B cell (primary cell): Measurements from ENCODE around the gene CPT1A. TPM values are rescaled to one million over a fixed set of nuclear protein-coding genes. Genes with fewer than 3 reads are reported as not detected.
"Not testable (repeated sequence)": the region's sequence is repeated elsewhere in the genome, so short reads cannot be mapped to it uniquely, and the experiment has no call there.

ENCODE experiments used
- ATAC-seq: fragments of 200-7000 bp; cut with Tn5 transposase; one replicate; pipeline ENCODE4 v1.10.0; 2021; ENCODE audit warnings: low read depth, mild to moderate bottlenecking, moderate number of reproducible peaks, moderate library complexity
- CTCF ChIA-PET: fragments of 350-600 bp; sonication (Branson Sonifier 250); formaldehyde crosslinking; loops from one replicate; lab custom pipeline; 2021; ENCODE audit warnings: antibody characterized with exemption, inconsistent platforms; lab: Charles Lee
- POLR2A ChIA-PET: fragments of 350-600 bp; sonication (Branson Sonifier 250); formaldehyde crosslinking; loops from one replicate; lab custom pipeline; 2021; ENCODE audit warnings: antibody characterized with exemption; lab: Charles Lee
- DNase-seq: peaks from one replicate; pipeline ENCODE4 v3.0.0; 2013
- H2AFZ ChIP-seq: 2 replicates; pipeline ENCODE4 v1.6.1; 2012; ENCODE audit warnings: mild to moderate bottlenecking, low read depth, low read length; ENCODE audit not compliant: insufficient read depth, poor library complexity, severe bottlenecking
- H3K27ac ChIP-seq, 2 donors: 1 replicate in 1 of 2; 2 replicates in 1 of 2; pipeline ENCODE4 v1.5.1; 2012 to 2013; ENCODE audit warnings: low read length in 2 of 2, mild to moderate bottlenecking in 2 of 2, moderate library complexity in 1 of 2
- H3K27me3 ChIP-seq, 4 experiments: fragments of 200-600 bp in 1 of 4; sonication (generic) in 1 of 4; replicated peaks in 1 of 4; 1 replicate in 2 of 4; 2 replicates in 2 of 4; pipeline versions ENCODE4 v1.6.1 to v1.7.0; 2013 to 2016; ENCODE audit warnings: low read length in 3 of 4, mild to moderate bottlenecking in 2 of 4, mixed read lengths in 1 of 4, moderate library complexity in 1 of 4; ENCODE audit not compliant: insufficient read depth in 4 of 4, control insufficient read depth in 3 of 4; ENCODE audit errors: control extremely low read depth in 1 of 4
- H3K36me3 ChIP-seq, 2 experiments: replicated peaks in 1 of 2; 1 replicate in 1 of 2; 2 replicates in 1 of 2; pipeline versions ENCODE4 v1.6.1 to v1.7.1; 2013; ENCODE audit warnings: low read length in 1 of 2; ENCODE audit not compliant: insufficient read depth in 2 of 2, control insufficient read depth in 1 of 2; ENCODE audit errors: control extremely low read depth in 1 of 2, extremely low read depth in 1 of 2
- H3K4me1 ChIP-seq, 2 donors: fragments of 200-600 bp in 1 of 2; sonication (generic) in 1 of 2; 1 replicate in 1 of 2; 2 replicates in 1 of 2; pipeline versions ENCODE4 v1.5.1 to v1.6.1; 2013 to 2017; ENCODE audit warnings: low read length in 2 of 2; ENCODE audit not compliant: control insufficient read depth in 2 of 2, insufficient read depth in 2 of 2
- H3K4me2 ChIP-seq: replicated peaks from 2 replicates; pipeline ENCODE3; 2012; ENCODE audit warnings: mild to moderate bottlenecking, low read depth, low read length; ENCODE audit not compliant: poor library complexity, severe bottlenecking
- H3K4me3 ChIP-seq, 5 experiments: fragments of 200-600 bp in 1 of 5; sonication (generic) in 1 of 5; 1 replicate in 3 of 5; 2 replicates in 2 of 5; pipeline versions ENCODE4 v1.5.1 to v1.7.0; 2011 to 2016; ENCODE audit warnings: low read length in 4 of 5, mild to moderate bottlenecking in 4 of 5, low read depth in 2 of 5, control low read depth in 1 of 5, moderate library complexity in 1 of 5; ENCODE audit not compliant: insufficient read depth in 1 of 5; ENCODE audit errors: control extremely low read depth in 1 of 5, extremely low read depth in 1 of 5
- H3K79me2 ChIP-seq: fragments of 200-600 bp; sonication (generic); one replicate; pipeline ENCODE4 v1.6.0; 2016; ENCODE audit warnings: low read length; ENCODE audit not compliant: control insufficient read depth, insufficient read depth
- H3K9ac ChIP-seq: fragments of 200-600 bp; sonication (generic); 2 replicates; pipeline ENCODE4 v1.6.1; 2017; ENCODE audit warnings: mild to moderate bottlenecking, low read length, moderate library complexity
- H3K9me3 ChIP-seq, 3 donors: one replicate each; pipeline versions ENCODE4 v1.6.1 to v1.7.1; 2013; ENCODE audit warnings: low read length in 2 of 3; ENCODE audit not compliant: control insufficient read depth in 2 of 3, insufficient read depth in 1 of 3; ENCODE audit errors: control extremely low read depth in 1 of 3
- H4K20me1 ChIP-seq: 2 replicates; pipeline ENCODE4 v1.6.0; 2012; ENCODE audit warnings: mild to moderate bottlenecking, low read length; ENCODE audit not compliant: insufficient read depth, control insufficient read depth, poor library complexity, severe bottlenecking
- H3K27ac Mint-ChIP-seq: one replicate; pipeline ENCODE4 v1.8.0; 2021; ENCODE audit warnings: mixed read lengths
- H3K27me3 Mint-ChIP-seq: one replicate; pipeline ENCODE4 v1.8.0; 2021; ENCODE audit warnings: mixed read lengths
- H3K4me1 Mint-ChIP-seq: one replicate; pipeline ENCODE4 v1.8.0; 2021; ENCODE audit warnings: mixed read lengths
- H3K4me3 Mint-ChIP-seq: one replicate; pipeline ENCODE4 v1.8.0; 2021; ENCODE audit warnings: mixed read lengths
- H3K9me3 Mint-ChIP-seq: one replicate; pipeline ENCODE4 v1.8.0; 2022; ENCODE audit warnings: mixed read lengths; ENCODE audit not compliant: insufficient read depth
- EZH2 ChIP-seq: IDR thresholded peaks from 2 replicates; pipeline ENCODE4 v1.6.1; 2012; ENCODE audit warnings: borderline replicate concordance, low read depth, mild to moderate bottlenecking, moderate library complexity, low read length; ENCODE audit not compliant: insufficient read depth, poor library complexity, severe bottlenecking
- WGBS: methylation state at CpG from one replicate; pipeline ENCODE4 v1.1.5; 2013; ENCODE audit warnings: missing lambda C conversion rate; ENCODE audit not compliant: insufficient coverage; 5-methylcytosine and 5-hydroxymethylcytosine counted together
- intact Hi-C: fragments of 100-400 bp; cut with micrococcal nuclease; formaldehyde crosslinking; loops from one replicate; pipeline ENCODE4 v1.10.0; 2022
- polyA plus RNA-seq: library from polyadenylated mRNA; depleted of rRNA; stranded (reverse); fragments of >200 nt; gene quantifications from 2 replicates; pipeline ENCODE4 v1.2.3, GENCODE V29; 2012
- total RNA-seq, 2 donors: library from RNA; stranded (reverse); fragments of 120-200 nt in 1 of 2; gene quantifications; 1 replicate in 1 of 2; 2 replicates in 1 of 2; pipeline versions ENCODE4 v1.2.3 to v1.2.4, GENCODE V29; 2013 to 2022
- TF ChIP-seq, protein P1 (sequence below): fragments of 200-600 bp; IDR thresholded peaks from one replicate; pipeline ENCODE4 v1.8.0; 2022; ENCODE audit warnings: antibody characterized with exemption, mild to moderate bottlenecking

Gene CPT1A
- total and polyA plus RNA-seq, 2 donors (not counting 1 experiment from before 2014, with no cell fraction given), result 15.6 to 40.8 TPM

DNA sequence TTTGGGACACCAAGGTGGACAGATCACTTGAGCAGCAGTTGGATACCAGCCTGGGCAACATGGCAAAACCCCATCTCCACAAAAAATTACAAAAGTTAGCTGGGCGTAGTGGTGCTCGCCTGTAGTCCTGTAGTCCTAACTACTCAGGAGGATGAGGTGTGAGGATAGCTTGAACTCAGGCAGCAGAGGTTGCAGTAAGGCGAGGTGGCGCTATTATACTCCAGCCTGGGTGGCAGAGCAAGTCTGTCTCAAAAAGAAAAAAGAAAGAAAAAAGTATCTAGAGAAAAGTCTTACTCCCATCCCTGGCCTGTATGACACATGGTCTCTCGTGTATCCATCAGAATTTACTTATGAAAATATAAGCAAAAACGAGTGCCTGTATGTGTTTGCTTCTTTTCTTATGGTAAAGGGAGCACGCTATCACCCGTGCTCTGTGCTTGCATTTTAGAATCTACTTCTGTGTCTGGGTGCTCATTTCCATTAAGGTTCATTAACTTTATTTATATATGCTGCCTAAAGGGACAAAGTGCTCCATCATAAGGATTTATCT, 15.4 kb upstream of the CPT1A start:
- Histone ChIP-seq H2AFZ (no peak overlapping the region), H3K4me1 (peaks cover 13% of the 10 kb centered on the region in 2 donors), H3K79me2 (no peaks in the 10 kb centered on the region), H3K9ac (no peak overlapping the region), H3K4me2 (no peak overlapping the region), H3K9me3 (peaks cover 0 to 4% (median 0%) of the 10 kb centered on the region in 3 donors), H4K20me1 (no peaks in the 10 kb centered on the region), H3K36me3 (no peaks in the 10 kb centered on the region), H3K4me3 (no peak overlapping the region), H3K27ac (no peak overlapping the region), H3K27me3 (peaks cover 0 to 21% (median 15%) of the 10 kb centered on the region in 4 experiments)
- Mint-ChIP-seq H3K27ac (no peak overlapping the region), H3K27me3 (peaks cover 18% of the 10 kb centered on the region), H3K9me3 (no peaks in the 10 kb centered on the region), H3K4me3 (no peak overlapping the region), H3K4me1 (peaks cover 9% of the 10 kb centered on the region)
- TF ChIP-seq, protein P1, sequence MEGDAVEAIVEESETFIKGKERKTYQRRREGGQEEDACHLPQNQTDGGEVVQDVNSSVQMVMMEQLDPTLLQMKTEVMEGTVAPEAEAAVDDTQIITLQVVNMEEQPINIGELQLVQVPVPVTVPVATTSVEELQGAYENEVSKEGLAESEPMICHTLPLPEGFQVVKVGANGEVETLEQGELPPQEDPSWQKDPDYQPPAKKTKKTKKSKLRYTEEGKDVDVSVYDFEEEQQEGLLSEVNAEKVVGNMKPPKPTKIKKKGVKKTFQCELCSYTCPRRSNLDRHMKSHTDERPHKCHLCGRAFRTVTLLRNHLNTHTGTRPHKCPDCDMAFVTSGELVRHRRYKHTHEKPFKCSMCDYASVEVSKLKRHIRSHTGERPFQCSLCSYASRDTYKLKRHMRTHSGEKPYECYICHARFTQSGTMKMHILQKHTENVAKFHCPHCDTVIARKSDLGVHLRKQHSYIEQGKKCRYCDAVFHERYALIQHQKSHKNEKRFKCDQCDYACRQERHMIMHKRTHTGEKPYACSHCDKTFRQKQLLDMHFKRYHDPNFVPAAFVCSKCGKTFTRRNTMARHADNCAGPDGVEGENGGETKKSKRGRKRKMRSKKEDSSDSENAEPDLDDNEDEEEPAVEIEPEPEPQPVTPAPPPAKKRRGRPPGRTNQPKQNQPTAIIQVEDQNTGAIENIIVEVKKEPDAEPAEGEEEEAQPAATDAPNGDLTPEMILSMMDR, result no peak
- TF ChIP-seq EZH2, result no peak
- no peak for ATAC-seq
- ChIA-PET POLR2A (no interaction called here), CTCF (no interaction called here)
- intact Hi-C loops, result no loop called here
- no peak for DNase-seq
- WGBS, result no CpG with 5 or more reads among the region's 8 CpGs

DNA sequence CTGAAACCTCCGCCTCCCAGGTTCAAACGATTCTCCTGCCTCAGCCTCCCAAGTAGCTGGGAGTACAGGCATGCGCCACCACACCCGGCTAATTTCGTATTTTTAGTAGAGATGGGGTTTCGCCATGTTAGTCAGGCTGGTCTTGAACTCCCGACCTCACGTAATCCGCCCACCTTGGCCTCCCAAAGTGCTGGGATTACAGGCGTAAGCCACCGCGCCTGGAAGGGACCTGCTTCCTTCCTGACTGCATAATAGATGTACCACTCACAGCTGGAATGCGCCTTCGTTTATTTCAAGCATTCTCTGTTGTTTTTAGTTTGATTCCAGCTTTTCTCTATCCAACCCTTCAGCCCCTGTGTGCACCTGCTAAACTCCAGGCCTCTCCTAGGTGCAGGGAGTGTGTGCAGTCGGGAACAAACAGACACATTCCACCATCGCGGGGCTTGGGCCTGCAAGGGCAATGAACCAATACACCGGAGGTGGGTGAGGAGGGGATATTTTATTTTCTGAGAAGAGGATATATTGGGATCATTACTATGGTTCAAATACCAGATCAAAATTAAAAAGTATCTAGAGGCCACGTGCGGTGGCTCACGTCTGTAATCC, 14.8 kb upstream of the CPT1A start:
- H2AFZ ChIP-seq, H3K4me2 ChIP-seq, H3K4me1 Mint-ChIP-seq, H3K4me3 ChIP-seq, intact Hi-C loops, DNase-seq, H3K9ac ChIP-seq, CTCF ChIA-PET, H3K27ac Mint-ChIP-seq, H4K20me1 ChIP-seq, H3K36me3 ChIP-seq, ATAC-seq, H3K9me3 Mint-ChIP-seq, H3K27ac ChIP-seq, H3K79me2 ChIP-seq, H3K9me3 ChIP-seq: not testable (repeated sequence)
- Mint-ChIP-seq H3K27me3 (peaks cover 21% of the 10 kb centered on the region), H3K4me3 (peak overlapping the region; percentile 46)
- peaks cover 0 to 25% (median 15%) of the 10 kb centered on the region in 4 experiments for H3K27me3 ChIP-seq
- peaks cover 13% of the 10 kb centered on the region in 2 donors for H3K4me1 ChIP-seq
- POLR2A ChIA-PET, result interaction anchor here (0.6 kb wide), 2 partner anchors 176 to 235 kb away, joined by 4 read pairs; no protein-coding TSS in a partner anchor
- 92% methylated on average over 17 of the region's 21 CpGs for WGBS
